Measurements from ENCODE around the gene TNS2.

TNS2 gene

GRCh38 chr12:53042607-53043454 is 7.0 kb upstream of the TNS2 start:
- no peak for DNase-seq

- DNase-seq = no peak
Measured at GRCh38 chr12:53044052-53044581, 5.7 kb upstream of the TNS2 start.

GRCh38 chr12:53044896-53045695 is 4.8 kb upstream of the TNS2 start:
- DNase-seq = no peak

- DNase-seq = no peak
Measured at GRCh38 chr12:53045696-53046045, 4.2 kb upstream of the TNS2 start.

- DNase-seq = peak; percentile 53
Measured at GRCh38 chr12:53046655-53047220, 3.1 kb upstream of the TNS2 start.

- peak; percentile 61 for DNase-seq
Measured at GRCh38 chr12:53047221-53048032, 2.4 kb upstream of the TNS2 start.

GRCh38 chr12:53048033-53048779 is 1.7 kb upstream of the TNS2 start:
- DNase-seq = no peak

GRCh38 chr12:53048780-53049401 is 974 bp upstream of the TNS2 start:
- DNase-seq = no peak

- DNase-seq = no peak
Measured at GRCh38 chr12:53050426-53051057, 677 bp downstream of the TNS2 start.

- no peak for DNase-seq
Measured at GRCh38 chr12:53051058-53051880, 1.4 kb downstream of the TNS2 start.

- DNase-seq = no peak
Measured at GRCh38 chr12:53051881-53052412, 2.1 kb downstream of the TNS2 start.

GRCh38 chr12:53052419-53053217 is 2.8 kb downstream of the TNS2 start:
- no peak for DNase-seq

- DNase-seq = peak; percentile 49
Measured at GRCh38 chr12:53053218-53054111, 3.6 kb downstream of the TNS2 start.

- DNase-seq = peak; percentile 92
Measured at GRCh38 chr12:53054112-53054878, 4.4 kb downstream of the TNS2 start.

- no peak for DNase-seq
Measured at GRCh38 chr12:53055471-53056266, 5.8 kb downstream of the TNS2 start.

GRCh38 chr12:53056296-53056695 is 6.4 kb downstream of the TNS2 start:
- DNase-seq = no peak

Data from effector CD8-positive, alpha-beta T cell (primary cell).